OCI-LY7 (cell line): ENCODE measurements around the gene MYH10. TPM values are rescaled to one million over a fixed set of nuclear protein-coding genes. Genes with fewer than 3 reads are reported as not detected.

ENCODE experiments used
- BruUV-seq: library from RNA; stranded (reverse); fragments of 400-500 nt; replicated peaks from 2 replicates; lab custom pipeline; 2021; lab: Mats Ljungman, UMichigan
- CTCF ChIA-PET: fragments of 300-600 bp; sonication (Branson Sonifier 250); formaldehyde crosslinking; loops from one replicate; lab custom pipeline; 2022; ENCODE audit warnings: antibody characterized with exemption; ENCODE audit not compliant: unreplicated experiment; lab: Charles Lee
- POLR2A ChIA-PET: fragments of 300-600 bp; sonication (Branson Sonifier 250); formaldehyde crosslinking; loops from one replicate; lab custom pipeline; 2022; ENCODE audit warnings: antibody characterized with exemption; lab: Charles Lee
- DNase-seq: peaks from one replicate; pipeline ENCODE4 v3.0.0-alpha.2; 2015; ENCODE audit warnings: low spot score
- H2AFZ ChIP-seq: fragments of 200-600 bp; sonication (generic), shearing (Covaris generic); 2 replicates; pipeline ENCODE4 v1.6.1; 2014; ENCODE audit warnings: mild to moderate bottlenecking, antibody characterized with exemption, low read length, moderate library complexity
- H3K27ac ChIP-seq: fragments of 200-600 bp; sonication (generic); 2 replicates; pipeline ENCODE4 v1.5.1; 2014; ENCODE audit warnings: mixed run types, low read depth, mild to moderate bottlenecking, moderate library complexity, low read length, inconsistent platforms; ENCODE audit not compliant: poor library complexity, severe bottlenecking
- H3K36me3 ChIP-seq: fragments of 200-600 bp; sonication (generic); 2 replicates; pipeline ENCODE4 v1.6.1; 2014; ENCODE audit warnings: mild to moderate bottlenecking, antibody characterized with exemption, low read length, moderate library complexity, mixed read lengths; ENCODE audit not compliant: insufficient read depth
- H3K4me1 ChIP-seq: fragments of 200-600 bp; sonication (generic); 2 replicates; pipeline ENCODE4 v1.5.1; 2014; ENCODE audit warnings: mild to moderate bottlenecking, low read length; ENCODE audit not compliant: insufficient read depth, poor library complexity, severe bottlenecking
- H3K4me2 ChIP-seq: fragments of 200-600 bp; sonication (generic); 2 replicates; pipeline ENCODE4 v1.6.1; 2014; ENCODE audit warnings: mild to moderate bottlenecking, low read length
- H3K4me3 ChIP-seq: fragments of 200-600 bp; sonication (generic); 2 replicates; pipeline ENCODE4 v1.5.1; 2014; ENCODE audit warnings: mild to moderate bottlenecking, low read depth, low read length; ENCODE audit not compliant: poor library complexity, severe bottlenecking
- H3K79me2 ChIP-seq: fragments of 200-600 bp; sonication (generic); 2 replicates; pipeline ENCODE4 v1.6.1; 2016; ENCODE audit warnings: low read depth, mild to moderate bottlenecking, low read length, moderate library complexity, mixed read lengths; ENCODE audit not compliant: insufficient read depth
- H3K9me2 ChIP-seq: fragments of 200-600 bp; sonication (generic); 2 replicates; pipeline ENCODE4 v1.6.1; 2016; ENCODE audit warnings: mild to moderate bottlenecking, low read length, mixed read lengths; ENCODE audit not compliant: insufficient read depth
- H3K9me3 ChIP-seq: fragments of 200-600 bp; sonication (generic); 2 replicates; pipeline ENCODE4 v1.6.1; 2014; ENCODE audit warnings: mild to moderate bottlenecking, mixed run types, low read length, mixed read lengths
- H4K20me1 ChIP-seq: fragments of 200-600 bp; sonication (generic); 2 replicates; pipeline ENCODE4 v1.6.1; 2014; ENCODE audit warnings: mild to moderate bottlenecking, antibody characterized with exemption, low read length, moderate library complexity, mixed read lengths; ENCODE audit not compliant: insufficient read depth
- CTCF ChIP-seq: fragments of 200-600 bp; sonication (generic); conservative IDR thresholded peaks from 2 replicates; pipeline ENCODE4 v1.5.1; 2014; ENCODE audit warnings: mild to moderate bottlenecking, antibody characterized with exemption, low read length, moderate library complexity, mixed read lengths
- EZH2phosphoT487 ChIP-seq: fragments of 200-600 bp; sonication (generic); IDR thresholded peaks from 2 replicates; pipeline ENCODE4 v1.6.1; 2018; ENCODE audit warnings: low read depth, borderline replicate concordance, mild to moderate bottlenecking, mixed run types, antibody characterized with exemption, low read length, moderate library complexity, mixed read lengths
- intact Hi-C: fragments of 100-400 bp; cut with micrococcal nuclease; formaldehyde crosslinking; loops from one replicate; pipeline ENCODE4 v1.10.0; 2022; ENCODE audit not compliant: unreplicated experiment
- total RNA-seq, 2 experiments: library from RNA; depleted of rRNA in 1 of 2; stranded (reverse); fragments of >200 nt in 1 of 2; shearing (Covaris generic) in 1 of 2; gene quantifications; 2 replicates each; pipeline ENCODE4 v1.2.3, GENCODE V29; 2014 to 2022

MYH10 gene
- total RNA-seq, 2 experiments from 2014 or later: 41.9 to 60.4 TPM

- peaks cover 5% of the 10 kb centered on the region for H3K4me1 ChIP-seq
- CTCF ChIA-PET: no interaction called here
- no TSS peak for BruUV-seq
- no peak for DNase-seq
- no peaks in the 10 kb centered on the region for H3K9me3 ChIP-seq
- H3K4me2 ChIP-seq: no peak overlapping the region
- intact Hi-C loops: no loop called here
- no peak overlapping the region for H3K4me3 ChIP-seq
- TF ChIP-seq EZH2phosphoT487: no peak
- TF ChIP-seq CTCF: no peak
- POLR2A ChIA-PET: no interaction called here
- no peaks in the 10 kb centered on the region for H3K36me3 ChIP-seq
- H3K27ac ChIP-seq: no peak overlapping the region
- no peak overlapping the region for H2AFZ ChIP-seq
- H3K79me2 ChIP-seq: no peaks in the 10 kb centered on the region
- no peaks in the 10 kb centered on the region for H4K20me1 ChIP-seq
- H3K9me2 ChIP-seq: no peaks in the 10 kb centered on the region
Observed at GRCh38 chr17:8430966-8431365, 199.6 kb downstream of the MYH10 start.

GRCh38 chr17:8426802-8427201 is 203.7 kb downstream of the MYH10 start:
- intact Hi-C loops: no loop called here
- Histone ChIP-seq H2AFZ (no peak overlapping the region), H3K4me3 (no peak overlapping the region), H3K9me3 (no peaks in the 10 kb centered on the region), H3K4me1 (no peaks in the 10 kb centered on the region), H4K20me1 (no peaks in the 10 kb centered on the region), H3K27ac (no peak overlapping the region), H3K9me2 (no peaks in the 10 kb centered on the region), H3K79me2 (no peaks in the 10 kb centered on the region), H3K36me3 (no peaks in the 10 kb centered on the region), H3K4me2 (no peak overlapping the region)
- ChIA-PET POLR2A (no interaction called here), CTCF (no interaction called here)
- TF ChIP-seq EZH2phosphoT487: no peak
- no peak for TF ChIP-seq CTCF
- no TSS peak for BruUV-seq
- no peak for DNase-seq

GRCh38 chr17:8426094-8426720 is 204.3 kb downstream of the MYH10 start:
- H3K9me2 ChIP-seq: no peaks in the 10 kb centered on the region
- H3K4me1 ChIP-seq: no peaks in the 10 kb centered on the region
- no peak overlapping the region for H3K4me3 ChIP-seq
- no peaks in the 10 kb centered on the region for H3K79me2 ChIP-seq
- DNase-seq: no peak
- H2AFZ ChIP-seq: no peak overlapping the region
- H3K36me3 ChIP-seq: no peaks in the 10 kb centered on the region
- no TSS peak for BruUV-seq
- POLR2A ChIA-PET: interaction anchor here (0.5 to 0.9 kb wide), 2 partner anchors 9 to 66 kb away, joined by 3 read pairs; partner anchors contain the start of gene NDEL1
- H4K20me1 ChIP-seq: no peaks in the 10 kb centered on the region
- no peak overlapping the region for H3K27ac ChIP-seq
- TF ChIP-seq EZH2phosphoT487 (no peak), CTCF (no peak)
- CTCF ChIA-PET: no interaction called here
- H3K4me2 ChIP-seq: no peak overlapping the region
- H3K9me3 ChIP-seq: no peaks in the 10 kb centered on the region
- intact Hi-C loops: no loop called here
